Kidney (tissue), 14 donors: ENCODE results near the gene MLPH. TPM values are rescaled to one million over a fixed set of nuclear protein-coding genes. Genes with fewer than 3 reads are reported as not detected.

Experiments used
- DNase-seq, 5 donors: peaks; one replicate each; pipeline ENCODE4 v3.0.0-alpha.2; 2013 to 2020
- FAIRE-seq: peaks from 2 replicates; lab custom pipeline; 2012; peaks lifted over from hg19 to GRCh38; lab: Jason Lieb, UNC
- H3K27ac ChIP-seq, 2 donors: one replicate each; pipeline ENCODE4 v1.7.0; 2013; ENCODE audit warnings: low read depth in 2 of 2, low read length in 2 of 2, inconsistent platforms in 1 of 2
- H3K27me3 ChIP-seq: one replicate; pipeline ENCODE4 v1.7.1; 2013; ENCODE audit warnings: low read length, inconsistent platforms; ENCODE audit not compliant: control insufficient read depth, insufficient read depth
- H3K36me3 ChIP-seq, 3 donors: one replicate each; pipeline versions ENCODE4 v1.7.0 to v1.7.1; 2013; ENCODE audit warnings: low read length in 3 of 3, control low read depth in 1 of 3, inconsistent platforms in 1 of 3; ENCODE audit not compliant: insufficient read depth in 3 of 3, control insufficient read depth in 2 of 3
- H3K4me1 ChIP-seq, 3 donors: one replicate each; pipeline versions ENCODE4 v1.7.0 to v1.7.1; 2013; ENCODE audit warnings: low read length in 3 of 3, inconsistent platforms in 1 of 3, low read depth in 1 of 3; ENCODE audit not compliant: control insufficient read depth in 2 of 3, insufficient read depth in 2 of 3
- H3K4me3 ChIP-seq, 3 donors: one replicate each; pipeline versions ENCODE4 v1.7.0 to v1.8.1; 2013; ENCODE audit warnings: low read length in 3 of 3, control low read depth in 1 of 3, inconsistent platforms in 1 of 3
- H3K9ac ChIP-seq, 3 donors: one replicate each; pipeline versions ENCODE4 v1.7.0 to v1.7.1; 2013; ENCODE audit warnings: low read length in 3 of 3, control low read depth in 1 of 3, inconsistent platforms in 1 of 3
- H3K9me3 ChIP-seq, 3 donors: one replicate each; pipeline versions ENCODE4 v1.7.0 to v1.7.1; 2013; ENCODE audit warnings: low read length in 3 of 3, control low read depth in 1 of 3, inconsistent platforms in 1 of 3; ENCODE audit not compliant: control insufficient read depth in 2 of 3, insufficient read depth in 1 of 3
- CTCF ChIP-seq: IDR thresholded peaks from 3 replicates; pipeline ENCODE4 v1.5.1; 2012; ENCODE audit warnings: mild to moderate bottlenecking, moderate library complexity, borderline replicate concordance; ENCODE audit not compliant: insufficient read depth; ENCODE audit errors: extremely low read depth
- intact Hi-C: fragments of 100-400 bp; cut with DNase I; formaldehyde crosslinking; loops from one replicate; pipeline ENCODE4 v1.11.1; 2022
- microRNA-seq: library from miRNA; unstranded; fragments of <30 nt; microRNA quantifications from one replicate; pipeline ENCODE4 v1.2.0, GENCODE V29; 2020
- polyA plus RNA-seq: library from polyadenylated mRNA; stranded (reverse); fragments of 350-450 nt; fragmentation: Illumina TruSeq; extraction: RNeasy Lipid Tissue Mini Kit (QIAGEN cat#74804); gene quantifications from one replicate; pipeline ENCODE4 v1.2.3, GENCODE V29; 2014; ENCODE audit warnings: low read depth, low replicate concordance; ENCODE audit not compliant: insufficient read depth
- total RNA-seq: library from RNA; stranded (reverse); fragmentation: NEBNext Ultra II Directional; extraction: Animal tissue kit (Norgen Biotek cat#: 25700); gene quantifications from one replicate; pipeline ENCODE4 v1.2.1, GENCODE V29; 2021
- donor health status: control.
- donor health status: control.
- donor health status: control.
- donor health status: control.
- donor health status: control.
- donor health status: DM: yes; HTN: yes; CAD: no.
- donor health status: Normal renal cell carcinoma (clear cell type).

MLPH gene
- total and polyA plus RNA-seq, 2 donors from 2014 or later, result 4.6 to 9.6 TPM

GRCh38 chr2:237603049-237603717, 116.1 kb downstream of the MLPH start:
- Histone ChIP-seq H3K4me1 (peaks cover 0 to 6% (median 6%) of the 10 kb centered on the region in 3 donors), H3K4me3 (no peak overlapping the region), H3K27ac (peak overlapping the region in 1 of 2 donors; percentile 20), H3K9me3 (no peaks in the 10 kb centered on the region), H3K36me3 (no peaks in the 10 kb centered on the region), H3K27me3 (no peaks in the 10 kb centered on the region), H3K9ac (peak overlapping the region in 1 of 3 donors; percentile 21)
- TF ChIP-seq CTCF, result no peak
- no peak for FAIRE-seq
- intact Hi-C loops, result no loop called here
- peak in 1 of 5 donors; percentile 64 for DNase-seq

- Histone ChIP-seq H3K27me3 (no peaks in the 10 kb centered on the region), H3K9me3 (no peaks in the 10 kb centered on the region), H3K36me3 (no peaks in the 10 kb centered on the region), H3K27ac (peak overlapping the region; percentile 70 to 85), H3K9ac (peak overlapping the region in 1 of 3 donors; percentile 21), H3K4me3 (no peak overlapping the region), H3K4me1 (peaks cover 0 to 6% (median 6%) of the 10 kb centered on the region in 3 donors)
- peak; percentile 27 for FAIRE-seq
- peak in 4 of 5 donors; percentile 26 to 83 (median 58) for DNase-seq
- TF ChIP-seq CTCF, result no peak
- intact Hi-C loops, result no loop called here
Measured at GRCh38 chr2:237603718-237604362, 116.8 kb downstream of the MLPH start.

- DNase-seq (peak in 1 of 5 donors; percentile 74), FAIRE-seq (no peak)
- H3K27ac ChIP-seq, result no peak overlapping the region
Measured at GRCh38 chr2:237604391-237604790, 117.3 kb downstream of the MLPH start.

More at GRCh38 chr2:237604391-237604790, 117.3 kb downstream of the MLPH start:
- Histone ChIP-seq H3K4me3 (no peak overlapping the region), H3K4me1 (peaks cover 0 to 6% (median 6%) of the 10 kb centered on the region in 3 donors), H3K27me3 (no peaks in the 10 kb centered on the region), H3K9ac (no peak overlapping the region), H3K9me3 (no peaks in the 10 kb centered on the region), H3K36me3 (no peaks in the 10 kb centered on the region)
- intact Hi-C loops, result no loop called here
- no peak for TF ChIP-seq CTCF

Small RNAs within 50 kb of the gene (microRNA-seq; reads per million reads assigned to microRNA genes)
- not detected for gene MIR6811

Other genes with a start within 250 kb of the MLPH start
- gene COL6A3, start 73.1 kb upstream of the MLPH start, total RNA-seq, result 59.5 TPM
- gene COL6A3, start 73.1 kb upstream of the MLPH start, polyA plus RNA-seq, result 3.8 TPM
- gene PRLH, start 79.3 kb downstream of the MLPH start, total RNA-seq, result not detected
- not detected for gene PRLH, start 79.3 kb downstream of the MLPH start, polyA plus RNA-seq
- gene RAB17, start 103.5 kb downstream of the MLPH start, total RNA-seq, result 59.1 TPM
- gene RAB17, start 103.5 kb downstream of the MLPH start, polyA plus RNA-seq, result 151 TPM
- 204 TPM for gene LRRFIP1, start 140.3 kb downstream of the MLPH start, total RNA-seq
- 39.1 TPM for gene LRRFIP1, start 140.3 kb downstream of the MLPH start, polyA plus RNA-seq